Neural cell (in vitro differentiated cells): Measurements from ENCODE around the gene DCXR. TPM values are rescaled to one million over a fixed set of nuclear protein-coding genes. Genes with fewer than 3 reads are reported as not detected.

Source experiments
- H2AFZ ChIP-seq: fragments of 200-600, 300-800 bp; sonication (generic), shearing (Covaris generic); 2 replicates; pipeline ENCODE4 v1.6.0; 2014; ENCODE audit warnings: low read depth, mild to moderate bottlenecking, antibody characterized with exemption, low read length, moderate library complexity
- H3F3A ChIP-seq: fragments of 200-600 bp; shearing (Covaris generic); 2 replicates; pipeline ENCODE4 v1.6.1; 2016; ENCODE audit warnings: mild to moderate bottlenecking, moderate library complexity, mixed read lengths, antibody characterized with exemption, low read length; ENCODE audit not compliant: insufficient read depth, poor library complexity, severe bottlenecking
- H3K27ac ChIP-seq: fragments of 200-600, 300-800 bp; sonication (generic), shearing (Covaris generic); 2 replicates; pipeline ENCODE4 v1.5.1; 2014; ENCODE audit warnings: mild to moderate bottlenecking, low read length, moderate library complexity
- H3K27me3 ChIP-seq: fragments of 300-800, 200-600 bp; sonication (generic), shearing (Covaris generic); 2 replicates; pipeline ENCODE4 v1.6.0; 2014; ENCODE audit warnings: mild to moderate bottlenecking, low read depth, low read length, moderate library complexity; ENCODE audit not compliant: insufficient read depth
- H3K36me3 ChIP-seq: fragments of 300-800, 200-600 bp; sonication (generic), shearing (Covaris generic); 2 replicates; pipeline ENCODE4 v1.5.1; 2014; ENCODE audit warnings: mild to moderate bottlenecking, antibody characterized with exemption, low read length, moderate library complexity; ENCODE audit not compliant: insufficient read depth
- H3K4me2 ChIP-seq: fragments of 300-800, 200-600 bp; sonication (generic), shearing (Covaris generic); 2 replicates; pipeline ENCODE4 v1.6.0; 2014; ENCODE audit warnings: mild to moderate bottlenecking, low read length
- H3K4me3 ChIP-seq: fragments of 300-800, 200-600 bp; sonication (generic), shearing (Covaris generic); 2 replicates; pipeline ENCODE4 v1.5.1; 2014; ENCODE audit warnings: mild to moderate bottlenecking, low read length, moderate library complexity
- H3K79me2 ChIP-seq: fragments of 200-600 bp; shearing (Covaris generic); replicated peaks from 2 replicates; pipeline ENCODE4 v1.6.0; 2014; ENCODE audit warnings: mild to moderate bottlenecking, low read length, moderate library complexity; ENCODE audit not compliant: insufficient read depth
- H3K9ac ChIP-seq: fragments of 300-800, 200-600 bp; sonication (generic), shearing (Covaris generic); 2 replicates; pipeline ENCODE4 v1.6.1; 2016; ENCODE audit warnings: mild to moderate bottlenecking, low read length, mixed read lengths
- H3K9me2 ChIP-seq: fragments of 200-600 bp; shearing (Covaris generic); 2 replicates; pipeline ENCODE4 v1.6.1; 2016; ENCODE audit warnings: mild to moderate bottlenecking, low read length, mixed read lengths; ENCODE audit not compliant: insufficient read depth
- H3K9me3 ChIP-seq: fragments of 200-600, 300-800 bp; sonication (generic), shearing (Covaris generic); 2 replicates; pipeline ENCODE4 v1.6.1; 2016; ENCODE audit warnings: mild to moderate bottlenecking, mixed run types, low read length, moderate library complexity, mixed read lengths
- H4K20me1 ChIP-seq: fragments of 200-600 bp; shearing (Covaris generic); 2 replicates; pipeline ENCODE4 v1.6.1; 2016; ENCODE audit warnings: mild to moderate bottlenecking, mixed run types; ENCODE audit not compliant: insufficient read depth
- CTCF ChIP-seq: fragments of 450-650 bp; IDR thresholded peaks from 2 replicates; pipeline ENCODE4 v1.5.1; 2014; ENCODE audit warnings: antibody characterized with exemption, mild to moderate bottlenecking, moderate library complexity; ENCODE audit not compliant: poor library complexity, severe bottlenecking
- EP300 ChIP-seq: fragments of 450-650 bp; conservative IDR thresholded peaks from 2 replicates; pipeline ENCODE4 v1.6.1; 2014; ENCODE audit warnings: antibody characterized with exemption, mild to moderate bottlenecking, moderate library complexity; ENCODE audit not compliant: poor library complexity, severe bottlenecking
- EZH2 ChIP-seq: fragments of 200-600, 300-800 bp; shearing (Covaris generic), sonication (generic); IDR thresholded peaks from 2 replicates; pipeline ENCODE4 v1.6.1; 2014; ENCODE audit warnings: antibody characterized with exemption, low read length, borderline replicate concordance, mild to moderate bottlenecking; ENCODE audit not compliant: insufficient read depth, poor library complexity, severe bottlenecking
- MXI1 ChIP-seq: fragments of 450-650 bp; conservative IDR thresholded peaks from 2 replicates; pipeline ENCODE4 v1.6.1; 2014; ENCODE audit warnings: antibody characterized with exemption, mild to moderate bottlenecking; ENCODE audit not compliant: poor library complexity, severe bottlenecking
- POLR2AphosphoS5 ChIP-seq: IDR thresholded peaks from 2 replicates; pipeline ENCODE4 v1.6.1; 2012
- RAD21 ChIP-seq: fragments of 450-650 bp; conservative IDR thresholded peaks from 2 replicates; pipeline ENCODE4 v1.6.1; 2014; ENCODE audit warnings: antibody characterized with exemption, mild to moderate bottlenecking, moderate library complexity
- REST ChIP-seq: IDR thresholded peaks from 2 replicates; pipeline ENCODE4 v1.6.1; 2012; ENCODE audit warnings: borderline replicate concordance
- SMC3 ChIP-seq: fragments of 450-650 bp; conservative IDR thresholded peaks from 2 replicates; pipeline ENCODE4 v1.6.1; 2014; ENCODE audit warnings: antibody characterized with exemption, mild to moderate bottlenecking, moderate library complexity; ENCODE audit not compliant: poor library complexity
- TAF1 ChIP-seq: IDR thresholded peaks from 2 replicates; pipeline ENCODE4 v1.6.1; 2012; ENCODE audit warnings: low read depth
- polyA plus RNA-seq: library from polyadenylated mRNA; depleted of rRNA; stranded (reverse); fragments of >200 nt; gene quantifications from 2 replicates; pipeline ENCODE4 v1.2.3, GENCODE V29; 2014

The DCXR gene
- polyA plus RNA-seq, 1 donor from 2014 or later: 129 TPM

- no peaks in the 10 kb centered on the region for H3F3A ChIP-seq
- H3K9me3 ChIP-seq: no peaks in the 10 kb centered on the region
- no peak overlapping the region for H3K27ac ChIP-seq
- H3K9ac ChIP-seq: no peak overlapping the region
- no peak overlapping the region for H2AFZ ChIP-seq
- H3K36me3 ChIP-seq: no peaks in the 10 kb centered on the region
- no peaks in the 10 kb centered on the region for H3K79me2 ChIP-seq
- H3K27me3 ChIP-seq: no peaks in the 10 kb centered on the region
- H4K20me1 ChIP-seq: no peaks in the 10 kb centered on the region
- no peaks in the 10 kb centered on the region for H3K9me2 ChIP-seq
- H3K4me2 ChIP-seq: no peak overlapping the region
- TF ChIP-seq POLR2AphosphoS5 (no peak), EP300 (no peak), CTCF (no peak), RAD21 (no peak), EZH2 (no peak), SMC3 (no peak), REST (no peak), MXI1 (no peak), TAF1 (no peak)
- H3K4me3 ChIP-seq: no peak overlapping the region
Observed at GRCh38 chr17:81991684-81992305, 45.7 kb downstream of the DCXR start.

DNA sequence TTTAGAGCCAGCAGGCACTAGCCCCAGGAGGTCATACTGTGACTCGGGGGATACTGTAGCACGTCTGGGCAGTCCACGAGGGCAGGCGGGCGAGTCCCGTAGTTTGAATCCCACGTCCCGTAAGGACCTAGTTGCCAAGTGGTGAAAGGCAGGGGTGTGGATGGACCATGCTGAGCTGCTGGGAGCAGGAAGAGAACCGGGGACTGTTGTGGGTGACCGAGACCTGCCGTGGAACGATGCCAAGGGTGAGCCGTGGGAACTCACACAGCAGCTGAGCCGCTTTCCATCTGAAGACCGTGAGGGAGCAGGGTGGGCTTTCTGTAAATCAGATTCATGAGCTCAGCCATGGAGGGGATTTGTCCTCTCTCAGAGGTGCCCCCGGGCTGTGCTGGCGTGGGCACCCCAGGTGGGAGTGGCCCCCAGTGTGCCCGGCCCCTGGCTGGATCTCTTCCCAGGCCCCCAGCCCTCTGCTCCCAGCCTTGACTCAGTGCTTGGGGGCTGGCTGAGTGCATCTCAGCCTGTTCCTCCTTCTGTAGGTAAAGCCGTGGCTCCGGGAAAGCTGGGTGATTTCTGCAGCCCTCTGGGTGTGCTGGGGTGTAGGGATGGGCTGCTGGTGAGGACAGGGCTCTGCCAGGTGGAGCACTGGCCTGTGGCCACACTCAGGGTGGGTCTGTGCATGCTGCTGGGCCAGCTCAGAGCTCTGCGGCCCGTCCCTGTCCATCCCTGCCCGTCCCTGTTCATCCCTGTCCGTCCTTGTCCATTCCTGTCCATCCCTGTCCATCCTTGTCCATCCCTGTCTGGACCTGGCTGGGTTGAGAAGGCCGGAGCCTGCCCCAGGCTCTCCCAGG, 46.4 kb downstream of the DCXR start:
- no peaks in the 10 kb centered on the region for H3K9me2 ChIP-seq
- no peaks in the 10 kb centered on the region for H3K79me2 ChIP-seq
- H4K20me1 ChIP-seq: no peaks in the 10 kb centered on the region
- no peak overlapping the region for H3K9ac ChIP-seq
- TF ChIP-seq MXI1 (no peak), TAF1 (no peak), EZH2 (no peak), CTCF (no peak), RAD21 (no peak), EP300 (no peak), SMC3 (no peak), POLR2AphosphoS5 (no peak), REST (no peak)
- H3K4me2 ChIP-seq: no peak overlapping the region
- H3K36me3 ChIP-seq: no peaks in the 10 kb centered on the region
- H3K9me3 ChIP-seq: no peaks in the 10 kb centered on the region
- H2AFZ ChIP-seq: no peak overlapping the region
- H3K27me3 ChIP-seq: no peaks in the 10 kb centered on the region
- H3F3A ChIP-seq: no peaks in the 10 kb centered on the region
- H3K27ac ChIP-seq: no peak overlapping the region
- no peak overlapping the region for H3K4me3 ChIP-seq
